ENCODE results near the gene SEMA6B. TPM values are rescaled to one million over a fixed set of nuclear protein-coding genes. Genes with fewer than 3 reads are reported as not detected.
A peak's percentile ranks its signal among the peaks of the same experiment; 100 is the strongest.

The SEMA6B gene
- total RNA-seq, 1 experiment from 2014 or later: 38.4 TPM

GRCh38 chr19:4570402-4570801 lies 10.9 kb upstream of the SEMA6B start:
- no peaks in the 10 kb centered on the region for H3K27me3 ChIP-seq (ENCODE audit: insufficient read depth, low read length)
- H3K27ac ChIP-seq (ENCODE audit: insufficient read length, low read depth, low read length): no peak overlapping the region
- no peak overlapping the region for H2AK5ac ChIP-seq (ENCODE audit: insufficient read length, low read length)
- no peaks in the 10 kb centered on the region for H3K23me2 ChIP-seq (ENCODE audit: insufficient read length, low read depth, low read length, poor library complexity, severe bottlenecking)
- no peaks in the 10 kb centered on the region for H3K9me3 Mint-ChIP-seq
- H3K23ac ChIP-seq (ENCODE audit: insufficient read length, low read depth, low read length): no peak overlapping the region
- H3T11ph ChIP-seq (ENCODE audit: low read length): no peak overlapping the region
- H3K4me2 ChIP-seq (ENCODE audit: insufficient read depth, insufficient read length, low read length): no peak overlapping the region
- no peak overlapping the region for H3K9ac ChIP-seq (ENCODE audit: extremely low read depth, insufficient read length, low read length)
- H2BK5ac ChIP-seq (ENCODE audit: insufficient read length, low read length): no peak overlapping the region
- H4K5ac ChIP-seq (ENCODE audit: insufficient read length, low read depth, low read length): no peak overlapping the region
- no peak overlapping the region for H3K4ac ChIP-seq (ENCODE audit: low read depth, low read length)
- no peak overlapping the region for H2BK120ac ChIP-seq (ENCODE audit: low read depth, low read length, poor library complexity, severe bottlenecking)
- WGBS (ENCODE audit: extremely low coverage, insufficient read length, low lambda C conversion rate): no CpG with 5 or more reads among the region's 11 CpGs
- no peak overlapping the region for H2AFZ ChIP-seq (ENCODE audit: low read length)
- no peak overlapping the region for H3K56ac ChIP-seq (ENCODE audit: insufficient read length, low read depth, low read length)
- H4K20me1 ChIP-seq (ENCODE audit: control insufficient read depth, insufficient read depth, insufficient read length): no peaks in the 10 kb centered on the region
- peak overlapping the region; percentile 73 for H4K8ac ChIP-seq (replicated peaks; ENCODE audit: insufficient read length, low read depth, low read length)
- H3K36me3 Mint-ChIP-seq (ENCODE audit: insufficient read depth in 1 of 3, low read depth in 3 of 3): no peaks in the 10 kb centered on the region
- no peak for TF ChIP-seq CTCF (conservative IDR thresholded peaks at IDR 0.05)
- H2BK20ac ChIP-seq (ENCODE audit: low read depth, low read length, poor library complexity, severe bottlenecking): no peak overlapping the region
- no peak overlapping the region for H2BK12ac ChIP-seq (ENCODE audit: insufficient read length, low read depth, low read length)
- no peak overlapping the region for H3K14ac ChIP-seq (ENCODE audit: insufficient read depth, low read length)
- H3K4me1 ChIP-seq (ENCODE audit: insufficient read depth, low read length): peaks cover 4% of the 10 kb centered on the region; the same call in 1 of the 2 replicates
- H3K4me1 Mint-ChIP-seq: peaks cover 9 to 20% of the 10 kb centered on the region in 2 experiments
- no peak for DNase-seq
- peak overlapping the region in 1 of 3 experiments; percentile 86; a peak in 3 of 7 replicates for H3K27ac Mint-ChIP-seq
- H2BK15ac ChIP-seq (ENCODE audit: low read depth, low read length): no peak overlapping the region
- no peak overlapping the region for H3K4me3 Mint-ChIP-seq
- peaks cover 3% of the 10 kb centered on the region for H3K27me3 Mint-ChIP-seq (ENCODE audit: low read depth)
- peak overlapping the region; percentile 27 for H3K18ac ChIP-seq (ENCODE audit: insufficient read length, low read depth, low read length)
- H3K79me1 ChIP-seq (ENCODE audit: insufficient read depth, low read depth, low read length, poor library complexity, severe bottlenecking): peaks cover 3% of the 10 kb centered on the region
- no peaks in the 10 kb centered on the region for H3K9me3 ChIP-seq (ENCODE audit: control insufficient read depth, low read depth, low read length)
- no peaks in the 10 kb centered on the region for H3K79me2 ChIP-seq (ENCODE audit: insufficient read depth, low read length)
- no peak overlapping the region for H4K91ac ChIP-seq (ENCODE audit: insufficient read length, low read depth, low read length)

Data from H9 (cell line).